HFFc6 (cell line): ENCODE data around the gene ETFRF1. TPM values are rescaled to one million over a fixed set of nuclear protein-coding genes. Genes with fewer than 3 reads are reported as not detected.

Experiments
- DNase-seq: peaks from one replicate; pipeline ENCODE4 v3.0.0-alpha.2; 2018
- H3K27ac Mint-ChIP-seq: 2 replicates; pipeline ENCODE4 v1.8.0; 2020; ENCODE audit warnings: mild to moderate bottlenecking, mixed read lengths
- H3K27me3 Mint-ChIP-seq: 2 replicates; pipeline ENCODE4 v1.8.0; 2021; ENCODE audit warnings: mild to moderate bottlenecking, moderate library complexity, mixed read lengths; ENCODE audit not compliant: insufficient read depth
- H3K36me3 Mint-ChIP-seq: 2 replicates; pipeline ENCODE4 v1.8.0; 2021; ENCODE audit warnings: low read depth, mixed read lengths
- H3K4me1 Mint-ChIP-seq: 2 replicates; pipeline ENCODE4 v1.8.0; 2020; ENCODE audit warnings: low read depth, mixed read lengths
- H3K4me3 Mint-ChIP-seq: 2 replicates; pipeline ENCODE4 v1.8.0; 2020; ENCODE audit warnings: mild to moderate bottlenecking, moderate library complexity, mixed read lengths
- H3K9me3 Mint-ChIP-seq: 2 replicates; pipeline ENCODE4 v1.8.0; 2020; ENCODE audit warnings: mild to moderate bottlenecking, mixed read lengths
- total RNA-seq, 6 experiments: library from RNA; stranded (reverse); fragmentation: NEBNext Ultra II Directional; extraction: Animal tissue kit (Norgen Biotek cat#: 25700); gene quantifications; 2 replicates in 1 of 6; 3 replicates in 5 of 6; pipeline ENCODE4 v1.2.3, GENCODE V29; 2021
- TF ChIP-seq, protein P1 (sequence below): fragments of 200-600 bp; sonication (generic); IDR thresholded peaks from 2 replicates; pipeline ENCODE4 v1.5.0; 2021; ENCODE audit warnings: antibody characterized with exemption, mild to moderate bottlenecking

ETFRF1 gene
- total RNA-seq, 6 experiments from 2014 or later, result 19.1 to 29.2 (median 25.7) TPM

DNA sequence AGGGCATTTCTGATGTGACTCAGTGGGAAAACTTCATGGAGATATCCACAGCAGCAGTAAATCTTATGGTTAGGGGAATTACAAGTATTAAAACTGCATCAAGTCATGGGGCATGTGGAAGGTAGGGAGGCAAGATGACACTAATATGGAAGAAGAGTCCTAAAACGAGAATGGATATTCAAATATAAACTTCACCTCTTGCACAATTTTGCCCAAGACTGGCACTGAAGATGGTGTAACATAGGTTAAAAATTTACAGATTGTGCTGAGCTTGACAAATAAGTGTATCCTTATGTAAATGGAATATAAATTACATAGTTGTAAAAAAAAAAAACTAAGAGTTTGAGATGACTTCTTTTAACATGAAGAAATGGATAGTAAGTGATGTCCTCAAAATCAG is 12.8 kb downstream of the ETFRF1 start:
- Mint-ChIP-seq H3K4me3 (no peak overlapping the region), H3K4me1 (peaks cover 11% of the 10 kb centered on the region), H3K36me3 (peaks cover 6% of the 10 kb centered on the region), H3K27me3 (no peaks in the 10 kb centered on the region), H3K27ac (peak overlapping the region; percentile 19), H3K9me3 (no peaks in the 10 kb centered on the region)
- TF ChIP-seq, protein P1, sequence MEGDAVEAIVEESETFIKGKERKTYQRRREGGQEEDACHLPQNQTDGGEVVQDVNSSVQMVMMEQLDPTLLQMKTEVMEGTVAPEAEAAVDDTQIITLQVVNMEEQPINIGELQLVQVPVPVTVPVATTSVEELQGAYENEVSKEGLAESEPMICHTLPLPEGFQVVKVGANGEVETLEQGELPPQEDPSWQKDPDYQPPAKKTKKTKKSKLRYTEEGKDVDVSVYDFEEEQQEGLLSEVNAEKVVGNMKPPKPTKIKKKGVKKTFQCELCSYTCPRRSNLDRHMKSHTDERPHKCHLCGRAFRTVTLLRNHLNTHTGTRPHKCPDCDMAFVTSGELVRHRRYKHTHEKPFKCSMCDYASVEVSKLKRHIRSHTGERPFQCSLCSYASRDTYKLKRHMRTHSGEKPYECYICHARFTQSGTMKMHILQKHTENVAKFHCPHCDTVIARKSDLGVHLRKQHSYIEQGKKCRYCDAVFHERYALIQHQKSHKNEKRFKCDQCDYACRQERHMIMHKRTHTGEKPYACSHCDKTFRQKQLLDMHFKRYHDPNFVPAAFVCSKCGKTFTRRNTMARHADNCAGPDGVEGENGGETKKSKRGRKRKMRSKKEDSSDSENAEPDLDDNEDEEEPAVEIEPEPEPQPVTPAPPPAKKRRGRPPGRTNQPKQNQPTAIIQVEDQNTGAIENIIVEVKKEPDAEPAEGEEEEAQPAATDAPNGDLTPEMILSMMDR, result no peak
- DNase-seq, result no peak

DNA sequence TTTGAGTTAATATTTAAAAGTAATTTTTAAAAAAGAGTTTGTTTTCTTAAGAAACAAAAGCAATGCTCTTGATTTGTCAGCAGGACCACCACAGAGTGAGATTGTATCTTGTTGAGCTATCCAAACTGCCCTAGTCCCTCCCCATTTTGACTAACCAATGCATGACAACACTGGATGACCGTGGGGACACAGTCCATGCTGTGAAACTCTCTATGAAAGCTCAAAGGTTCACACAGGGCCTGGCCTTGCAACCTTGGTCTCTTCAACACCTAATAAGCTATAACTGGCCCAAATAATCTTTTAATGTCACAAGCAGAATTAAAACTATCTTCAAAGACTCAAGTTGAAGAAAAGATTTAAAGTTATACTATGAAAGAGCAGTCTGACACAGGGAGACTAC is 13.5 kb downstream of the ETFRF1 start:
- Mint-ChIP-seq H3K27ac (peak overlapping the region; percentile 25; the same call in 1 of the 2 replicates), H3K9me3 (no peaks in the 10 kb centered on the region), H3K27me3 (no peaks in the 10 kb centered on the region), H3K36me3 (peaks cover 6% of the 10 kb centered on the region), H3K4me1 (peaks cover 11% of the 10 kb centered on the region), H3K4me3 (no peak overlapping the region)
- TF ChIP-seq, protein P1, result no peak
- DNase-seq, result no peak

DNA sequence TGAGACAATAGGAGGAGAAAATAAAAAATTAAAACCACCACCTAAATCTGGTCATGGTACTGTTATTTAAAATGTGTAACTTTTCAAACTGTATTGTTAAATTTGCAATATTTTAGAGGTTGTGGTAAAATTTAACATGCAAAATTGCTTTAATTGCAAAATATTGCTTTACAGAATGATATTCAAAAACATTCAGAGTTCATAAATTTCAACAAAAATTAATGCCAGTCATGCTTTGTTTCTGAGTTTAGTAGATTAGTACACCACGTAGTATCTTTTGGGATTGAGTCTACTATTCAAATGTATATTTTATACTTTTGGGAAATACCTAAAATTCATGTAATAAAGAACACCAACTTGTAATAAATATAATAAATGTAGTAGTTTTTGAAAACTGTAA is 18.3 kb downstream of the ETFRF1 start:
- Mint-ChIP-seq H3K4me1 (0 out of 2 replicates have a peak, but pooled peaks cover 4% of the 10 kb centered on the region), H3K4me3 (no peak overlapping the region), H3K27me3 (no peaks in the 10 kb centered on the region), H3K27ac (no peak overlapping the region), H3K9me3 (no peaks in the 10 kb centered on the region), H3K36me3 (no peaks in the 10 kb centered on the region)
- no peak for DNase-seq
- TF ChIP-seq, protein P1, result no peak

DNA sequence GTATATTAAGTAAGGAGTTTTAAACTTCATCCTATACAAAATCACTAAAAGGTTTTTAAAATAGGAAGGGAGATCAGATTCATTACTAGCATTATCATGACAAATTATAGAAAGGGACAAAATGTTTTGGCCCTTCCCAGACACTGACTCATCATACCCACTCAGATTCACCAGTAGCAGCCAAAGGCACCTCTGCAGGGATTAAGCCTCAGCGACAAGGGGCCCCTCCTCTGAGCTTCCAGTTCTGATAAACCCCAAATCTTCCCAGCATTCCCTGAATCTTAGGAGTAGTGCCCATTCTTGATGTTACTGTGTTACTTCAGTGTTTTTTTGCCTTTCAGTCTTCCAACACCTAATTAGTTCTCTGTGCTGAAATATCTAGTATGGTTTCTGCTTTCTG is 41.2 kb downstream of the ETFRF1 start:
- TF ChIP-seq, protein P1, result no peak
- H3K4me1 Mint-ChIP-seq, result peaks cover 21% of the 10 kb centered on the region
- peak; percentile 11 for DNase-seq
- no peak overlapping the region for H3K4me3 Mint-ChIP-seq
- H3K36me3 Mint-ChIP-seq, result peaks cover 9% of the 10 kb centered on the region
- no peaks in the 10 kb centered on the region for H3K9me3 Mint-ChIP-seq
- H3K27me3 Mint-ChIP-seq, result peaks cover 3% of the 10 kb centered on the region; the same call in 1 of the 2 replicates
- H3K27ac Mint-ChIP-seq, result peak overlapping the region; percentile 17; the same call in 1 of the 2 replicates

DNA sequence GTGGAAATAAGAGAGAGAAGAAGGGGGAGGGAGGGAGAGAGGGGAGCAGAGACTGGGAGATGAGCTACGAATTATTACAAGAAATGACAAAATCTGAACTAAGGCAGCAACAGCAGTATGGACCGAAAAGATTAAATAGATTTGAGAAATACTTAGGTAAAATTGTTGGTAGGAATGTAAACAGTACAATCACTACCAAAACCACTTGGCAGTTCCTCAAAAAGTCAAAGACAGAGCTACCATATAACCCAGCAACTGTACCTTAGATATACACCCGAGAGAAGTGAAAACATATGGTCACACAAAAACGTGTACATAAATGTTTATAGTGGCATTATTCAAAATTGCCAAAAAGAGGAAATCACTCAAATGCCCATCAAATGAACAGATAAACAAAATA is 41.6 kb downstream of the ETFRF1 start:
- peak overlapping the region; percentile 17; the same call in 1 of the 2 replicates for H3K27ac Mint-ChIP-seq
- no peaks in the 10 kb centered on the region for H3K9me3 Mint-ChIP-seq
- no peak overlapping the region for H3K4me3 Mint-ChIP-seq
- H3K27me3 Mint-ChIP-seq, result peaks cover 3% of the 10 kb centered on the region; the same call in 1 of the 2 replicates
- TF ChIP-seq, protein P1, result no peak
- peaks cover 25% of the 10 kb centered on the region for H3K4me1 Mint-ChIP-seq
- DNase-seq, result no peak
- H3K36me3 Mint-ChIP-seq, result peaks cover 9% of the 10 kb centered on the region
